AG10803 (cell line): ENCODE data around the gene FUT3.
"Not testable (repeated sequence)": the region's sequence is repeated elsewhere in the genome, so short reads cannot be mapped to it uniquely, and the experiment has no call there.

Source experiments
- DNase-seq: peaks from one replicate; pipeline ENCODE4 v3.0.0; 2010; ENCODE audit warnings: low read depth
- H3K4me3 ChIP-seq: 2 replicates; pipeline ENCODE4 v1.5.1; 2011; ENCODE audit warnings: mild to moderate bottlenecking, low read length, control low read depth
- CTCF ChIP-seq: conservative IDR thresholded peaks from 2 replicates; pipeline ENCODE4 v1.5.1; 2011; ENCODE audit warnings: mild to moderate bottlenecking, low read length, control low read depth, inconsistent platforms

FUT3 gene

GRCh38 chr19:5850743-5851293, 431 bp downstream of the FUT3 start:
- DNase-seq, result peak; percentile 56
- no peak for TF ChIP-seq CTCF
- H3K4me3 ChIP-seq, result no peak overlapping the region

GRCh38 chr19:5850189-5850588, 1.1 kb downstream of the FUT3 start:
- H3K4me3 ChIP-seq, result no peak overlapping the region
- no peak for DNase-seq
- no peak for TF ChIP-seq CTCF

- not testable (repeated sequence) for H3K4me3 ChIP-seq
Observed at GRCh38 chr19:5848621-5849020, 2.6 kb downstream of the FUT3 start.

GRCh38 chr19:5847846-5848245, 3.4 kb downstream of the FUT3 start:
- not testable (repeated sequence) for DNase-seq, H3K4me3 ChIP-seq

More at GRCh38 chr19:5848621-5849020, 2.6 kb downstream of the FUT3 start:
- DNase-seq, result not testable (repeated sequence)

- no peak for DNase-seq
- no peak overlapping the region for H3K4me3 ChIP-seq
- TF ChIP-seq CTCF, result no peak
Observed at GRCh38 chr19:5844456-5845433, 6.5 kb downstream of the FUT3 start.

GRCh38 chr19:5843295-5843927, 7.8 kb downstream of the FUT3 start:
- H3K4me3 ChIP-seq, result no peak overlapping the region
- TF ChIP-seq CTCF, result no peak
- no peak for DNase-seq

GRCh38 chr19:5841735-5842111, 9.5 kb downstream of the FUT3 start:
- not testable (repeated sequence) for H3K4me3 ChIP-seq, DNase-seq

GRCh38 chr19:5839065-5840017, 11.9 kb downstream of the FUT3 start, which contains the start of gene FUT6:
FUT6 (minus strand) TSS chr19:5839702; CDS start chr19:5832567, 7,135 bp downstream.
- H3K4me3 ChIP-seq, result no peak within 1 kb of the TSS
- DNase-seq, result no peak
- TF ChIP-seq CTCF, result no peak
